Fibroblast of lung (primary cell): ENCODE data around the gene LYSMD2.

Experiments used
- CTCF ChIP-seq, 2 donors: IDR thresholded peaks in 1 of 2; conservative IDR thresholded peaks in 1 of 2; 1 replicate in 1 of 2; 2 replicates in 1 of 2; pipeline ENCODE4 v1.5.1; 2011 to 2012; ENCODE audit warnings: low read length in 2 of 2, control low read depth in 1 of 2, inconsistent platforms in 1 of 2, low read depth in 1 of 2, mild to moderate bottlenecking in 1 of 2
- EZH2 ChIP-seq: IDR thresholded peaks from 2 replicates; pipeline ENCODE4 v1.5.1; 2012; ENCODE audit warnings: low read length, control low read depth, mild to moderate bottlenecking; ENCODE audit errors: missing control alignments

GRCh38 chr15:51678096-51678495, 59.4 kb downstream of the LYSMD2 start:
- TF ChIP-seq CTCF (conservative IDR thresholded peaks at IDR 0.05 in 1 of 2, IDR thresholded peaks at IDR 0.05 in 1 of 2; ENCODE audit: low read depth in 1 of 2, low read length in 2 of 2), result no peak
- no peak for TF ChIP-seq EZH2
